ENCODE results near the gene F12. TPM values are rescaled to one million over a fixed set of nuclear protein-coding genes. Genes with fewer than 3 reads are reported as not detected.

The F12 gene
- polyA plus RNA-seq, 3 donors: 1.4 to 5.5 (median 1.5) TPM

DNA sequence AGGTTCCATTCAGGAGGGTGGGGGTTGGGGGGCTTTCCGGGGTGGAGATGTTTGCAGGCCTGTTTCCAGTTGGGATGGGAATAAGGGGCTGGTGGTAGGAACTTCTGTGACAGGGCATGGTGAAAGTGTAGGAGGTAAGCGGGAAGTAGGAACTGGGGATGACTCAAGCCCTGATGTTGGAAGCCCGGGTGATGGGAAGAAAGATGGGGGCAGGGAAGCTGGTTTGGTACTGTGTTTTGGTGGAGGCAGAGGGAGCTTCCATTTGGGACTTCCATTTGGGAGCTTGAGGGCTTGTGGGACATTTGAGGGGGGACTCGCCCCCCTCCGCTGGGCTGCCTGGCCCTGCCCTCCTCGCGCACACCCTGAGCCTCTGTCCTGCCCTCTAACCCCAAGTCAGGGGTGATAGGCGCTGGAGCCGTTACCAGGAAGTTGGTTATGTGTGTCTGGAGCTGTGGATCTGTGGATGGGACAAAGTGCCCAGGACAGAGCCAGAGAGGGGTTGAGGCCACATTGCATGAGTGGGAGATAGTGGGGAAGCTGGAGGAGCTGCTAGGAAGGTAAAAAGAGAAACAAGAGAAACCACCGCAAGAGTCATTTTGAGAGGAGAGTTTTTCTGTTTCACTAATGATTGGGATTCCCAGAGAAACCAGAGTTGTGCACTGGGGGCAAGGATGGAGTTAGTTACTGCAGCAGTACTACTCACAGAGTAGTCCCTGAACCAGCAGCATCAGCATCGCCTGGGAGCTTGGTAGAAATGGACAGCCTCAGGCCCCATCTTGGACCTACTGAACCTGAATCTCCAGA, 45.0 kb downstream of the F12 start:
- intact Hi-C loops (cut with micrococcal nuclease): no loop called here
- H4K20me1 ChIP-seq (ENCODE audit: insufficient read depth, low read length): peaks cover 97% of the 10 kb centered on the region
- H3K4me3 Mint-ChIP-seq: no peak overlapping the region

DNA sequence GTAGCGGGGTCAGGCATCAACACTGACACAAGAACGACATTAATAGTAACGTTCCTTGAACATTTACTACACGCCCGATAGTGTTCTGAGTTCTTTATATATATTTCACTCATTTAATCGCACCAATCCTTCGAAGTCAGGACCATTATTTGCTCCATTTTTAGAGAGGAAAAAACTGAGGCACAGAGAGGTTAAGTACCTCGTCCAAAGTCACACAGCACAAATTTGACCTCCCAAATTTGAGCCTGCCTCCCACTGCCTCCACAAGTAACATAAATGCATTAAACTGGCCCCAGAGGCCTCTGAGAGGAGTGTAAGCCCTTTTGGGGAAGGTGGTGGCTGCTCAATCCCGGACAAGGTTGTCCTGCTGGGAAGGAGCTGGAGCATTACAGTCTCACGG, 45.8 kb downstream of the F12 start:
- Histone ChIP-seq H3K36me3 (replicated peaks in 1 of 2; ENCODE audit: control insufficient read depth in 1 of 2, insufficient read depth in 2 of 2, low read length in 2 of 2) (peaks cover 36 to 49% of the 10 kb centered on the region in 2 donors), H3K9me3 (replicated peaks in 1 of 2; ENCODE audit: control insufficient read depth in 1 of 2, insufficient read depth in 1 of 2, low read length in 2 of 2) (no peaks in the 10 kb centered on the region), H3K4me1 (ENCODE audit: control insufficient read depth in 1 of 2, insufficient read depth in 2 of 2, low read length in 2 of 2) (peaks cover 58 to 67% of the 10 kb centered on the region in 2 donors), H3K79me2 (ENCODE audit: insufficient read depth, low read length) (peaks cover 76% of the 10 kb centered on the region), H2AFZ (ENCODE audit: insufficient read depth, low read depth, low read length, poor library complexity, severe bottlenecking) (no peak overlapping the region), H3K27me3 (ENCODE audit: control insufficient read depth in 2 of 2, insufficient read depth in 2 of 2, low read length in 2 of 2) (no peaks in the 10 kb centered on the region), H3K27ac (ENCODE audit: low read depth in 1 of 2, low read length in 2 of 2) (no peak overlapping the region), H3K4me2 (replicated peaks; ENCODE audit: extremely low read depth, low read length, poor library complexity, severe bottlenecking) (peak overlapping the region; percentile 81), H4K20me1 (ENCODE audit: insufficient read depth, low read length) (peaks cover 97% of the 10 kb centered on the region), H3K9ac (ENCODE audit: insufficient read depth, low read length, poor library complexity, severe bottlenecking) (peak overlapping the region; percentile 55), H3K4me3 (replicated peaks in 1 of 3; ENCODE audit: low read depth in 2 of 3, low read length in 3 of 3) (peak overlapping the region in 1 of 3 experiments; percentile 76)
- Mint-ChIP-seq H3K36me3 (peaks cover 38 to 60% of the 10 kb centered on the region in 2 donors), H3K27ac (no peak overlapping the region), H3K27me3 (ENCODE audit: low read depth in 3 of 3) (peaks cover 0 to 3% (median 2%) of the 10 kb centered on the region in 3 donors), H3K4me1 (peaks cover 72% of the 10 kb centered on the region), H3K4me3 (peak overlapping the region; percentile 76 to 87), H3K9me3 (peaks cover 0 to 2% (median 0%) of the 10 kb centered on the region in 7 donors)
- WGBS (ENCODE audit: insufficient coverage): no CpG with 5 or more reads among the region's 10 CpGs
- intact Hi-C loops (cut with micrococcal nuclease): no loop called here
- no peak for TF ChIP-seq CTCF (IDR thresholded peaks at IDR 0.05)
- DNase-seq: no peak

More for the DNA sequence above, 45.0 kb downstream of the F12 start:
- H3K4me1 Mint-ChIP-seq: peaks cover 72% of the 10 kb centered on the region
- H3K36me3 Mint-ChIP-seq: peaks cover 41 to 60% of the 10 kb centered on the region in 2 donors
- no peak overlapping the region for H3K9ac ChIP-seq (ENCODE audit: insufficient read depth, low read length, poor library complexity, severe bottlenecking)
- peak overlapping the region in 2 of 7 donors; percentile 35 to 70 for H3K27ac Mint-ChIP-seq
- DNase-seq: no peak
- 62% methylated on average over 5 of the region's 11 CpGs for WGBS (ENCODE audit: insufficient coverage)
- no peak overlapping the region for H2AFZ ChIP-seq (ENCODE audit: insufficient read depth, low read depth, low read length, poor library complexity, severe bottlenecking)
- no peaks in the 10 kb centered on the region for H3K9me3 ChIP-seq (replicated peaks in 1 of 2; ENCODE audit: control insufficient read depth in 1 of 2, insufficient read depth in 1 of 2, low read length in 2 of 2)
- peak overlapping the region; percentile 81 for H3K4me2 ChIP-seq (replicated peaks; ENCODE audit: extremely low read depth, low read length, poor library complexity, severe bottlenecking)
- peaks cover 0 to 2% (median 0%) of the 10 kb centered on the region in 7 donors for H3K9me3 Mint-ChIP-seq
- TF ChIP-seq CTCF (IDR thresholded peaks at IDR 0.05): no peak
- no peak overlapping the region for H3K4me3 ChIP-seq (replicated peaks in 1 of 3; ENCODE audit: low read depth in 2 of 3, low read length in 3 of 3)
- peaks cover 68% of the 10 kb centered on the region for H3K79me2 ChIP-seq (ENCODE audit: insufficient read depth, low read length)
- peaks cover 0 to 3% (median 2%) of the 10 kb centered on the region in 3 donors for H3K27me3 Mint-ChIP-seq (ENCODE audit: low read depth in 3 of 3)
- H3K27me3 ChIP-seq (ENCODE audit: control insufficient read depth in 2 of 2, insufficient read depth in 2 of 2, low read length in 2 of 2): no peaks in the 10 kb centered on the region
- peaks cover 50 to 66% of the 10 kb centered on the region in 2 donors for H3K4me1 ChIP-seq (ENCODE audit: control insufficient read depth in 1 of 2, insufficient read depth in 2 of 2, low read length in 2 of 2)
- H3K36me3 ChIP-seq (replicated peaks in 1 of 2; ENCODE audit: control insufficient read depth in 1 of 2, insufficient read depth in 2 of 2, low read length in 2 of 2): peaks cover 44 to 57% of the 10 kb centered on the region in 2 donors
- H3K27ac ChIP-seq (ENCODE audit: low read depth in 1 of 2, low read length in 2 of 2): no peak overlapping the region
